GM19035 (cell line): ENCODE results near the gene RSL24D1.

Experiments
- ATAC-seq: cut with Tn5 transposase; IDR thresholded peaks from one replicate; pipeline ENCODE4 v1.9.1; 2021; ENCODE audit not compliant: unreplicated experiment

Gene RSL24D1

GRCh38 chr15:55196458-55197361, at the start of gene RSL24D1:
Gene RSL24D1 (minus strand): TSS chr15:55196941. CDS start chr15:55196890, 51 bp downstream.
- peak; percentile 95 for ATAC-seq

GRCh38 chr15:55245059-55245458, 48.3 kb upstream of the RSL24D1 start:
- no peak for ATAC-seq

- no peak for ATAC-seq
Measured at GRCh38 chr15:55241891-55242290, 45.1 kb upstream of the RSL24D1 start.

- ATAC-seq, result no peak
Measured at GRCh38 chr15:55241186-55241585, 44.4 kb upstream of the RSL24D1 start.

- no peak for ATAC-seq
Measured at GRCh38 chr15:55240125-55240760, 43.5 kb upstream of the RSL24D1 start.

- no peak for ATAC-seq
Measured at GRCh38 chr15:55239440-55240124, 42.8 kb upstream of the RSL24D1 start.

- ATAC-seq, result no peak
Measured at GRCh38 chr15:55238877-55239276, 42.1 kb upstream of the RSL24D1 start.

GRCh38 chr15:55237219-55238130, 40.7 kb upstream of the RSL24D1 start:
- no peak for ATAC-seq

GRCh38 chr15:55235546-55236036, 38.9 kb upstream of the RSL24D1 start:
- no peak for ATAC-seq

GRCh38 chr15:55234800-55235104, 38.0 kb upstream of the RSL24D1 start:
- ATAC-seq, result no peak

- no peak for ATAC-seq
Measured at GRCh38 chr15:55234104-55234799, 37.5 kb upstream of the RSL24D1 start.

- ATAC-seq, result no peak
Measured at GRCh38 chr15:55231455-55231854, 34.7 kb upstream of the RSL24D1 start.

- no peak for ATAC-seq
Measured at GRCh38 chr15:55230953-55231352, 34.2 kb upstream of the RSL24D1 start.

- ATAC-seq, result no peak
Measured at GRCh38 chr15:55230051-55230670, 33.4 kb upstream of the RSL24D1 start.

GRCh38 chr15:55226127-55226526, 29.4 kb upstream of the RSL24D1 start:
- no peak for ATAC-seq

GRCh38 chr15:55224892-55225291, 28.2 kb upstream of the RSL24D1 start:
- no peak for ATAC-seq

- ATAC-seq, result peak; percentile 63
Measured at GRCh38 chr15:55222588-55222987, 25.8 kb upstream of the RSL24D1 start.

GRCh38 chr15:55221090-55222011, 24.6 kb upstream of the RSL24D1 start:
- ATAC-seq, result peak; percentile 34

- no peak for ATAC-seq
Measured at GRCh38 chr15:55220606-55221005, 23.9 kb upstream of the RSL24D1 start.
